ENCODE results near the gene CASKIN1.

The CASKIN1 gene

DNA sequence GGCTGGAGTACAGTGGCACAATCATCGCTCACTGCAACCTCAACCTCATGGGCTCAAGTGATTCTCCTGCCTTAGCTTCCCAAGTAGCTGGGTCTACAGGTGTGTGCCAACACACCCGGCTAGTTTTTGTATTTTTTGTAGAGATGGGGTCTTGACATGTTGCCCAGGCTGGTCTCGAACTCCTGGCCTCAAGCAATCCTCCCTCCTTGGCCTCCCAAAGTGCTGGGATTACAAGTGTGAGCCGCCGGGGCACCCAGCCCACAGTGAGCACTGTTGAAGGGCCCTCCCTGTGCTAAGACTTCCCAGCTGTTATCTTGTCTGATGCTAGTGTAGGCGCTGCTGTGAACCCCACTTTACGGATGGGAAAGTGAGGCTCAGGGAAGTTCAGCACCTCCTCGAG, 8.0 kb downstream of the CASKIN1 start:
- Histone ChIP-seq H3K36me3 (ENCODE audit: low read length) (no peaks in the 10 kb centered on the region), H3K79me2 (ENCODE audit: insufficient read depth, low read length) (no peaks in the 10 kb centered on the region), H3K4me2 (ENCODE audit: low read depth, low read length, poor library complexity, severe bottlenecking) (no peak overlapping the region), H4K20me1 (ENCODE audit: low read depth, low read length) (no peaks in the 10 kb centered on the region; the same call in 1 of the 2 replicates), H3K9ac (ENCODE audit: low read length) (no peak overlapping the region), H2AFZ (ENCODE audit: low read depth, low read length, severe bottlenecking) (no peak overlapping the region), H3K27ac (ENCODE audit: low read depth, low read length) (no peak overlapping the region), H3K4me3 (ENCODE audit: insufficient read depth, low read length, poor library complexity, severe bottlenecking) (no peak overlapping the region), H3K9me3 (ENCODE audit: insufficient read depth, low read length) (no peaks in the 10 kb centered on the region), H3K27me3 (ENCODE audit: low read length) (no peaks in the 10 kb centered on the region), H3K9me2 (replicated peaks; ENCODE audit: insufficient read depth, low read length) (no peaks in the 10 kb centered on the region), H3F3A (ENCODE audit: insufficient read depth) (no peaks in the 10 kb centered on the region)
- no peak for TF ChIP-seq EZH2phosphoT487 (conservative IDR thresholded peaks at IDR 0.05; ENCODE audit: low read length)
- TF ChIP-seq CTCF (IDR thresholded peaks at IDR 0.05; ENCODE audit: insufficient read depth, low read length, poor library complexity, severe bottlenecking): no peak

DNA sequence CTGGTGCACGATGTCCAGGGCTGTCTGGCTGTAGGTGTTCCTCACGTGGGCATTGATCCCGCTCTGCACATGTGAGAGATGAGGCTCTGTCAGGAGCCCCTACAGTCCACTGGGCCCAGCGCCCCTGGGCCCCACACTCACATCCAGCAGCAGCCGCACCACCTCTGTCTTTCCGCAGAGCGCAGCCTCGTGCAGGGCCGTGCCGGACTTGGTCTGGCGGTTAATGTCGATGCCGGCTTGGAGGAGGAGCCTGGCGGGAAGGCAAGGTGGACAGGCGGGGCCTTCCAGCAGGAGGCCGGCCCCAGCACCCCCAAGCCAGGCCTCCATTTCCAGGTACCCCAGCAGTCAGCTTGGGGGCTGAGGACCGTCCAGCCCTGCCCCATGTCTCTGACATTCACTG, 9.2 kb downstream of the CASKIN1 start:
- TF ChIP-seq EZH2phosphoT487 (conservative IDR thresholded peaks at IDR 0.05; ENCODE audit: low read length) (no peak), CTCF (IDR thresholded peaks at IDR 0.05; ENCODE audit: insufficient read depth, low read length, poor library complexity, severe bottlenecking) (no peak)
- Histone ChIP-seq H3K9ac (ENCODE audit: low read length) (no peak overlapping the region), H3K4me2 (ENCODE audit: low read depth, low read length, poor library complexity, severe bottlenecking) (no peak overlapping the region), H4K20me1 (ENCODE audit: low read depth, low read length) (no peaks in the 10 kb centered on the region; the same call in 1 of the 2 replicates), H3F3A (ENCODE audit: insufficient read depth) (no peaks in the 10 kb centered on the region), H3K9me3 (ENCODE audit: insufficient read depth, low read length) (no peaks in the 10 kb centered on the region), H3K27ac (ENCODE audit: low read depth, low read length) (no peak overlapping the region), H3K27me3 (ENCODE audit: low read length) (no peaks in the 10 kb centered on the region), H3K4me3 (ENCODE audit: insufficient read depth, low read length, poor library complexity, severe bottlenecking) (no peak overlapping the region), H3K36me3 (ENCODE audit: low read length) (no peaks in the 10 kb centered on the region), H3K79me2 (ENCODE audit: insufficient read depth, low read length) (no peaks in the 10 kb centered on the region), H3K9me2 (replicated peaks; ENCODE audit: insufficient read depth, low read length) (no peaks in the 10 kb centered on the region), H2AFZ (ENCODE audit: low read depth, low read length, severe bottlenecking) (no peak overlapping the region)

DNA sequence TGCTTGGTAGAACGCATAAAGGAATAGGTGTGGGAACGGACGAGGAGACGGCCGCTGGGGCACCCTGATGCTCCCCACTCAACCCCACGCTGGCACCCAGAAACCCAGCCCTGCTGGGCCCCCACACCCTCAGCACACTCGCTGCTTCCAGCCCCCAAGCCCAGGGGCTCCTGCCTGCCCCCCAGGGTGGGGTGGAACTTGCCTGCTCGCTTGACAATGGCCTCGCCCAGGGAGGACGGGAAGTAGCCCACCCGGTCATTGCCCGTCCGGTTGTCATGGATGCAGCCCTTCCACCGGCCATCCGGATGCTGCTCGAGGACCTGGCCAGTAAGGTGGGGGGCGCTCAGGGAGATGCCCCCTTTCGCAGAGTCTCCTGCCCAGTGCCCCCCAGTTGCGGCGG, 9.9 kb downstream of the CASKIN1 start:
- Histone ChIP-seq H3K9ac (ENCODE audit: low read length) (no peak overlapping the region), H2AFZ (ENCODE audit: low read depth, low read length, severe bottlenecking) (no peak overlapping the region), H3K9me2 (replicated peaks; ENCODE audit: insufficient read depth, low read length) (no peaks in the 10 kb centered on the region), H3K9me3 (ENCODE audit: insufficient read depth, low read length) (no peaks in the 10 kb centered on the region), H3F3A (ENCODE audit: insufficient read depth) (no peaks in the 10 kb centered on the region), H3K79me2 (ENCODE audit: insufficient read depth, low read length) (no peaks in the 10 kb centered on the region), H3K27ac (ENCODE audit: low read depth, low read length) (no peak overlapping the region), H3K36me3 (ENCODE audit: low read length) (no peaks in the 10 kb centered on the region), H3K4me3 (ENCODE audit: insufficient read depth, low read length, poor library complexity, severe bottlenecking) (no peak overlapping the region), H3K4me2 (ENCODE audit: low read depth, low read length, poor library complexity, severe bottlenecking) (no peak overlapping the region), H4K20me1 (ENCODE audit: low read depth, low read length) (no peaks in the 10 kb centered on the region; the same call in 1 of the 2 replicates), H3K27me3 (ENCODE audit: low read length) (no peaks in the 10 kb centered on the region)
- no peak for TF ChIP-seq CTCF (IDR thresholded peaks at IDR 0.05; ENCODE audit: insufficient read depth, low read length, poor library complexity, severe bottlenecking)
- TF ChIP-seq EZH2phosphoT487 (conservative IDR thresholded peaks at IDR 0.05; ENCODE audit: low read length): no peak
